HepG2 (cell line): ENCODE data around the gene STRN4. TPM values are rescaled to one million over a fixed set of nuclear protein-coding genes. Genes with fewer than 3 reads are reported as not detected.

Experiments used
- FOXK1 ChIP-seq: sonication (generic); formaldehyde crosslinking; IDR thresholded peaks from 2 replicates; pipeline ENCODE4 v1.4.0; 2020; ENCODE audit warnings: low read depth, missing genetic modification reagents, borderline replicate concordance
- HDAC1 ChIP-seq: sonication (generic); formaldehyde crosslinking; IDR thresholded peaks from 2 replicates; pipeline ENCODE4 v1.5.1; 2020; ENCODE audit warnings: mild to moderate bottlenecking, missing genetic modification reagents
- HHEX ChIP-seq: IDR thresholded peaks from 2 replicates; pipeline ENCODE4 v1.6.1; 2016; ENCODE audit warnings: control low read depth
- HNF1B ChIP-seq: sonication (generic); formaldehyde crosslinking; IDR thresholded peaks from 2 replicates; pipeline ENCODE4 v1.5.1; 2020; ENCODE audit warnings: mild to moderate bottlenecking, moderate library complexity, missing genetic modification reagents
- MLLT10 ChIP-seq: sonication (generic); formaldehyde crosslinking; IDR thresholded peaks from 2 replicates; pipeline ENCODE4 v1.4.0; 2020; ENCODE audit warnings: missing genetic modification reagents
- MYC ChIP-seq: sonication (generic); formaldehyde crosslinking; IDR thresholded peaks from 2 replicates; pipeline ENCODE4 v1.9.0; 2021; ENCODE audit warnings: missing genetic modification reagents, borderline replicate concordance
- NFE2L2 ChIP-seq: fragments of 150-350 bp; IDR thresholded peaks from 2 replicates; pipeline ENCODE4 v1.6.1; 2014; ENCODE audit warnings: low read length
- NR2F2 ChIP-seq: IDR thresholded peaks from 2 replicates; pipeline ENCODE4 v1.6.1; 2012; ENCODE audit warnings: low read depth, inconsistent platforms, borderline replicate concordance
- NRL ChIP-seq: sonication (generic); formaldehyde crosslinking; IDR thresholded peaks from 2 replicates; pipeline ENCODE4 v1.5.0; 2020; ENCODE audit warnings: missing genetic modification reagents, mild to moderate bottlenecking, moderate library complexity, borderline replicate concordance
- ZHX1 ChIP-seq: sonication (generic); formaldehyde crosslinking; IDR thresholded peaks from 2 replicates; pipeline ENCODE4 v1.8.1; 2022; ENCODE audit warnings: low read depth, mild to moderate bottlenecking, missing genetic modification reagents
- ZMYM4 ChIP-seq: sonication (generic); formaldehyde crosslinking; IDR thresholded peaks from 2 replicates; pipeline ENCODE4 v1.8.1; 2023; ENCODE audit warnings: mild to moderate bottlenecking, missing genetic modification reagents
- ZNF282 ChIP-seq: fragments of 450-650 bp; IDR thresholded peaks from 2 replicates; pipeline ENCODE4 v1.6.1; 2018; ENCODE audit not compliant: partially characterized antibody
- ZNF44 ChIP-seq: sonication (generic); formaldehyde crosslinking; IDR thresholded peaks from 2 replicates; pipeline ENCODE4 v1.5.1; 2020; ENCODE audit warnings: mild to moderate bottlenecking, missing genetic modification reagents
- ZNF549 ChIP-seq: sonication (generic); formaldehyde crosslinking; IDR thresholded peaks from 2 replicates; pipeline ENCODE4 v1.5.0; 2020; ENCODE audit warnings: missing genetic modification reagents
- ZNF580 ChIP-seq: IDR thresholded peaks from 2 replicates; pipeline ENCODE4 v1.6.1; 2016; ENCODE audit warnings: low read depth, borderline replicate concordance
- ZNF772 ChIP-seq: sonication (generic); formaldehyde crosslinking; IDR thresholded peaks from 2 replicates; pipeline ENCODE4 v1.5.0; 2020; ENCODE audit warnings: mild to moderate bottlenecking, missing genetic modification reagents
- polyA plus RNA-seq, 8 experiments: library from polyadenylated mRNA; depleted of rRNA in 3 of 8; stranded (reverse) in 7 of 8; unstranded in 1 of 8; fragments of >200 nt; fragmentation: Illumina TruSeq in 4 of 8; extraction: Trizol in 4 of 8; gene quantifications; 2 replicates each; pipeline versions ENCODE4 v1.2.1 to v1.2.3, GENCODE V29; 2011 to 2016; ENCODE audit warnings: low read depth in 4 of 8, missing spikeins in 1 of 8, mixed read lengths in 1 of 8; ENCODE audit not compliant: insufficient read depth in 1 of 8
- total RNA-seq, 5 experiments: library from RNA; depleted of rRNA; stranded (reverse); fragments of >200 nt; fragmentation: Illumina TruSeq; extraction: Trizol; gene quantifications; 2 replicates each; pipeline ENCODE4 v1.2.3, GENCODE V29; 2016; ENCODE audit warnings: low read depth in 1 of 5

The STRN4 gene
- total and polyA plus RNA-seq, 2 of the 13 experiments (the other 11 are each of a cell fraction or from before 2014, with no cell fraction given) = 43.1 to 57.3 TPM

- TF ChIP-seq HNF1B (CRISPR knock-in tag) (no peak), NFE2L2 (peak; percentile 88), FOXK1 (CRISPR knock-in tag) (0 out of 2 replicates have a peak, but pooled peaks have one; percentile 12), ZNF549 (CRISPR knock-in tag) (no peak), ZNF580 (CRISPR knock-in tag) (no peak), NR2F2 (no peak), MYC (CRISPR knock-in tag) (peak; percentile 37; the same call in 1 of the 2 replicates), HDAC1 (CRISPR knock-in tag) (peak; percentile 63; the same call in 1 of the 2 replicates), NRL (CRISPR knock-in tag) (no peak), ZMYM4 (CRISPR knock-in tag) (no peak), ZNF772 (CRISPR knock-in tag) (peak; percentile 73), HHEX (no peak), ZHX1 (0 out of 2 replicates have a peak, but pooled peaks have one; percentile 67), MLLT10 (CRISPR knock-in tag) (no peak), ZNF44 (CRISPR knock-in tag) (no peak), ZNF282 (no peak)
Observed at GRCh38 chr19:46786236-46787039, 40.2 kb upstream of the STRN4 start (continued).
